ENCODE measurements around the gene USP10.
"Not testable (repeated sequence)": the region's sequence is repeated elsewhere in the genome, so short reads cannot be mapped to it uniquely, and the experiment has no call there.

Gene USP10

GRCh38 chr16:84730406-84731106 is 30.8 kb downstream of the USP10 start:
- Histone ChIP-seq H3K27ac (ENCODE audit: insufficient read depth in 1 of 2, low read depth in 1 of 2, low read length in 2 of 2, poor library complexity in 1 of 2, severe bottlenecking in 2 of 2) (peak overlapping the region; percentile 33 to 77), H3K4me1 (ENCODE audit: control extremely low read depth in 1 of 4, control insufficient read depth in 4 of 4, insufficient read depth in 4 of 4, low read length in 3 of 4) (peaks cover 40 to 84% (median 59%) of the 10 kb centered on the region in 4 experiments), H3K4me3 (ENCODE audit: control insufficient read depth in 1 of 7, extremely low read depth in 1 of 7, insufficient read depth in 4 of 7, low read depth in 2 of 7, low read length in 6 of 7) (peak overlapping the region in 6 of 7 experiments; percentile 11 to 67 (median 46)), H3K27me3 (replicated peaks in 2 of 5; ENCODE audit: control insufficient read depth in 4 of 5, insufficient read depth in 5 of 5, low read length in 4 of 5) (no peaks in the 10 kb centered on the region), H3K9me3 (ENCODE audit: control extremely low read depth in 1 of 5, control insufficient read depth in 4 of 5, insufficient read depth in 2 of 5, low read depth in 1 of 5, low read length in 4 of 5) (no peaks in the 10 kb centered on the region), H3K36me3 (ENCODE audit: control insufficient read depth in 4 of 4, insufficient read depth in 4 of 4, low read length in 3 of 4) (peaks cover 2 to 20% (median 5%) of the 10 kb centered on the region in 4 experiments)
- ChIA-PET POLR2A (no interaction called here), CTCF (interaction anchor here (1.0 to 4.3 kb wide), 7 partner anchors 9 to 223 kb away, joined by 3 to 28 read pairs (median 4); no protein-coding TSS in a partner anchor)
- 28% methylated on average over 6 of the region's 9 CpGs for WGBS (ENCODE audit: insufficient coverage)
- peak; percentile 72 to 95 (median 89) for DNase-seq

- H3K27me3 ChIP-seq (replicated peaks in 2 of 5; ENCODE audit: control insufficient read depth in 4 of 5, insufficient read depth in 5 of 5, low read length in 4 of 5); POLR2A ChIA-PET; H3K9me3 ChIP-seq (ENCODE audit: control extremely low read depth in 1 of 5, control insufficient read depth in 4 of 5, insufficient read depth in 2 of 5, low read depth in 1 of 5, low read length in 4 of 5); DNase-seq: not testable (repeated sequence)
- Histone ChIP-seq H3K27ac (ENCODE audit: insufficient read depth in 1 of 2, low read depth in 1 of 2, low read length in 2 of 2, poor library complexity in 1 of 2, severe bottlenecking in 2 of 2) (peak overlapping the region in 1 of 2 experiments; percentile 77), H3K4me1 (ENCODE audit: control extremely low read depth in 1 of 4, control insufficient read depth in 4 of 4, insufficient read depth in 4 of 4, low read length in 3 of 4) (peaks cover 30 to 71% (median 47%) of the 10 kb centered on the region in 4 experiments), H3K4me3 (ENCODE audit: control insufficient read depth in 1 of 7, extremely low read depth in 1 of 7, insufficient read depth in 4 of 7, low read depth in 2 of 7, low read length in 6 of 7) (peak overlapping the region in 2 of 7 experiments; percentile 2 to 32), H3K36me3 (ENCODE audit: control insufficient read depth in 4 of 4, insufficient read depth in 4 of 4, low read length in 3 of 4) (peaks cover 2 to 27% (median 6%) of the 10 kb centered on the region in 4 experiments)
- WGBS (ENCODE audit: insufficient coverage) = 96% methylated on average over 11 of the region's 13 CpGs
- CTCF ChIA-PET = interaction anchor here (1.0 to 4.3 kb wide), 7 partner anchors 7 to 111 kb away, joined by 3 to 28 read pairs (median 3); no protein-coding TSS in a partner anchor
These were observed 32.5 kb downstream of the USP10 start for GRCh38 chr16:84732332-84732673.

GRCh38 chr16:84732674-84733352 is 33.0 kb downstream of the USP10 start:
- Histone ChIP-seq H3K36me3 (ENCODE audit: control insufficient read depth in 4 of 4, insufficient read depth in 4 of 4, low read length in 3 of 4) (peaks cover 2 to 30% (median 9%) of the 10 kb centered on the region in 4 experiments), H3K27ac (ENCODE audit: insufficient read depth in 1 of 2, low read depth in 1 of 2, low read length in 2 of 2, poor library complexity in 1 of 2, severe bottlenecking in 2 of 2) (peak overlapping the region in 1 of 2 experiments; percentile 77), H3K4me3 (ENCODE audit: control insufficient read depth in 1 of 7, extremely low read depth in 1 of 7, insufficient read depth in 4 of 7, low read depth in 2 of 7, low read length in 6 of 7) (peak overlapping the region in 3 of 7 experiments; percentile 32 to 42 (median 38)), H3K27me3 (replicated peaks in 2 of 5; ENCODE audit: control insufficient read depth in 4 of 5, insufficient read depth in 5 of 5, low read length in 4 of 5) (no peaks in the 10 kb centered on the region), H3K9me3 (ENCODE audit: control extremely low read depth in 1 of 5, control insufficient read depth in 4 of 5, insufficient read depth in 2 of 5, low read depth in 1 of 5, low read length in 4 of 5) (no peaks in the 10 kb centered on the region), H3K4me1 (ENCODE audit: control extremely low read depth in 1 of 4, control insufficient read depth in 4 of 4, insufficient read depth in 4 of 4, low read length in 3 of 4) (peaks cover 25 to 71% (median 47%) of the 10 kb centered on the region in 4 experiments)
- CTCF ChIA-PET = interaction anchor here (1.0 to 4.3 kb wide), 7 partner anchors 7 to 111 kb away, joined by 3 to 28 read pairs (median 4); no protein-coding TSS in a partner anchor
- POLR2A ChIA-PET = no interaction called here
- WGBS (ENCODE audit: insufficient coverage) = 93% methylated on average over 3 of the region's 9 CpGs
- DNase-seq = peak; percentile 42 to 76 (median 63)

- no peaks in the 10 kb centered on the region for H3K9me3 ChIP-seq (ENCODE audit: control extremely low read depth in 1 of 5, control insufficient read depth in 4 of 5, insufficient read depth in 2 of 5, low read depth in 1 of 5, low read length in 4 of 5)
- H3K4me3 ChIP-seq (ENCODE audit: control insufficient read depth in 1 of 7, extremely low read depth in 1 of 7, insufficient read depth in 4 of 7, low read depth in 2 of 7, low read length in 6 of 7) = no peak overlapping the region
- ChIA-PET POLR2A (no interaction called here), CTCF (interaction anchor here (0.9 to 6.5 kb wide), 7 partner anchors 11 to 234 kb away, joined by 3 to 78 read pairs (median 23); no protein-coding TSS in a partner anchor)
- no peak overlapping the region for H3K27ac ChIP-seq (ENCODE audit: insufficient read depth in 1 of 2, low read depth in 1 of 2, low read length in 2 of 2, poor library complexity in 1 of 2, severe bottlenecking in 2 of 2)
- no peaks in the 10 kb centered on the region for H3K27me3 ChIP-seq (replicated peaks in 2 of 5; ENCODE audit: control insufficient read depth in 4 of 5, insufficient read depth in 5 of 5, low read length in 4 of 5)
- no peak for DNase-seq
- peaks cover 6 to 41% (median 16%) of the 10 kb centered on the region in 4 experiments for H3K36me3 ChIP-seq (ENCODE audit: control insufficient read depth in 4 of 4, insufficient read depth in 4 of 4, low read length in 3 of 4)
- peaks cover 12 to 52% (median 39%) of the 10 kb centered on the region in 4 experiments for H3K4me1 ChIP-seq (ENCODE audit: control extremely low read depth in 1 of 4, control insufficient read depth in 4 of 4, insufficient read depth in 4 of 4, low read length in 3 of 4)
- WGBS (ENCODE audit: insufficient coverage) = 85% methylated on average over 12 of the region's 17 CpGs
These were observed 36.2 kb downstream of the USP10 start for GRCh38 chr16:84735849-84736586.

- ChIA-PET POLR2A (interaction anchor here (0.9 kb wide), 1 partner anchor 11 kb away, joined by 3 read pairs; no protein-coding TSS in a partner anchor), CTCF (interaction anchor here (1.2 to 6.5 kb wide), 15 partner anchors 7 to 235 kb away, joined by 3 to 78 read pairs (median 13); no protein-coding TSS in a partner anchor)
- Histone ChIP-seq H3K4me1 (ENCODE audit: control extremely low read depth in 1 of 4, control insufficient read depth in 4 of 4, insufficient read depth in 4 of 4, low read length in 3 of 4) (peaks cover 7 to 51% (median 29%) of the 10 kb centered on the region in 4 experiments), H3K27me3 (replicated peaks in 2 of 5; ENCODE audit: control insufficient read depth in 4 of 5, insufficient read depth in 5 of 5, low read length in 4 of 5) (no peaks in the 10 kb centered on the region), H3K36me3 (ENCODE audit: control insufficient read depth in 4 of 4, insufficient read depth in 4 of 4, low read length in 3 of 4) (peaks cover 6 to 53% (median 22%) of the 10 kb centered on the region in 4 experiments), H3K4me3 (ENCODE audit: control insufficient read depth in 1 of 7, extremely low read depth in 1 of 7, insufficient read depth in 4 of 7, low read depth in 2 of 7, low read length in 6 of 7) (no peak overlapping the region), H3K27ac (ENCODE audit: insufficient read depth in 1 of 2, low read depth in 1 of 2, low read length in 2 of 2, poor library complexity in 1 of 2, severe bottlenecking in 2 of 2) (peak overlapping the region in 1 of 2 experiments; percentile 4), H3K9me3 (ENCODE audit: control extremely low read depth in 1 of 5, control insufficient read depth in 4 of 5, insufficient read depth in 2 of 5, low read depth in 1 of 5, low read length in 4 of 5) (no peaks in the 10 kb centered on the region)
- 96% methylated on average over 3 of the region's 12 CpGs for WGBS (ENCODE audit: insufficient coverage)
- peak in 1 of 3 donors; percentile 57 for DNase-seq
These were observed 37.6 kb downstream of the USP10 start for GRCh38 chr16:84737192-84738011.
